Sciatic nerve (tissue), 2 donors: Measurements from ENCODE around the gene TLDC2. TPM values are rescaled to one million over a fixed set of nuclear protein-coding genes. Genes with fewer than 3 reads are reported as not detected.
A peak's percentile ranks its signal among the peaks of the same experiment; 100 is the strongest.
"Not testable (repeated sequence)": the region's sequence is repeated elsewhere in the genome, so short reads cannot be mapped to it uniquely, and the experiment has no call there.

Source experiments
- ATAC-seq: fragments of 200-7000 bp; cut with Tn5 transposase; one replicate; pipeline ENCODE4 v1.9.1; 2020; ENCODE audit warnings: mild to moderate bottlenecking, moderate library complexity
- DNase-seq: peaks from one replicate; pipeline ENCODE4 v3.0.0-alpha.2; 2020; ENCODE audit warnings: low spot score
- intact Hi-C: fragments of 100-400 bp; cut with DNase I; formaldehyde crosslinking; loops from one replicate; pipeline ENCODE4 v1.14.2; 2022
- total RNA-seq: library from RNA; stranded (reverse); fragmentation: NEBNext Ultra II Directional; extraction: Animal tissue kit (Norgen Biotek cat#: 25700); gene quantifications from one replicate; pipeline ENCODE4 v1.2.1, GENCODE V29; 2021
- donor health status: DM: no; HTN: no; CAD: no.
- donor health status: DM: no; HTN: no; CAD: no.

Gene TLDC2
- total RNA-seq, 1 donor from 2014 or later = 0.31 TPM

- intact Hi-C loops = no loop called here
- DNase-seq (peak; percentile 41), ATAC-seq (no peak)
Measured at GRCh38 chr20:36929691-36930090, 53.8 kb downstream of the TLDC2 start.

GRCh38 chr20:36932067-36932466 is 56.1 kb downstream of the TLDC2 start:
- ATAC-seq (peak; percentile 18), DNase-seq (peak; percentile 38)
- intact Hi-C loops = not testable (repeated sequence)

- ATAC-seq = peak; percentile 5
- peak; percentile 25 for DNase-seq
- intact Hi-C loops = no loop called here
Measured at GRCh38 chr20:36932476-36933426, 56.8 kb downstream of the TLDC2 start.

GRCh38 chr20:36933571-36933970 is 57.6 kb downstream of the TLDC2 start:
- peak; percentile 54 for DNase-seq
- ATAC-seq, intact Hi-C loops: not testable (repeated sequence)

DNA sequence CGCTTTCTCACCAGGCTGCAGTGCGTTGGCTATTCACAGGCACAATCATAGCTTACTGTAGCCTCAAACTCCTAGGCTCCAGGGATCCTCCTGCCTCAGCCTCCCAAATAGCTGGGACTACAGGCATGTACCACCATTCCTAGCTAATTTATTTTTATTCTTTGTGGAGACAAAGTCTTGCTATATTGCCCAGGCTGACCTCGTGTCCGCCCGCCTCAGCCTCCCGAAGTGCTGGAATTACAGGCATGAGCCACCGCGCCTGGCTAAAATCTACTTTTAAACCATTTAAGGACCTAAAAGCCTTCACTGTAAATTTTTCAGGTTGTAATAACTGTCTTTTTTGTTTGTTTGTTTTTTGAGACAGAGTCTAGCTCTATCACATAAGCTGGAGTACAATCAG is 60.4 kb downstream of the TLDC2 start:
- no peak for ATAC-seq

DNA sequence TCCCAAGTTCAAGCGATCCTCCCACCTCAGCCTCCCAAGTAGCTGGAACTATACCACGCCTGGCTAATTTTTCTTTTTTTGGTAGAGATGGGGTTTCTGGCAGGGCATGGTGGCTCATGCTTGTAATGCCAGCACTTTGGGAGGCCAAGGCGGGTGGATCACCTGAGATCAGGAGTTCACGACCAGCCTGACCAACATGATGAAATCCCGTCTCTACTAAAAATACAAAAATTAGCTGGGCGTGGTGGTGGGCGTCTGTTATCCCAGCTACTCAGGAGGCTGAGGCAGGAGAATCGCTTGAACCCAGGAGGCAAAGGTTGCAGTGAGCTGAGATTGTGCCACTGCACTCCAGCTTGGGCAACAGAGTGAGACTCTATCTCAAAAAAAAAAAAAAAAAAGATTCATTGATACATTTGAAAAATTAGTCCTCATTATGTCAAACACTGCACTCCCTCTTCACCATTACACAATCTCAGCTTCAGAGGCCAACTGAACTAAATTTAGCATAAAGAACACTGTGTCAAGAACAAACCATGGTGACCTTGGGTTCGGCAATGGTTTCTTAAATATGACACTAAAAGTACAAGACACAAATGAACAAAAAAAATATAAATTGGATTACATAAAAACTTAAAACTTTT is 60.9 kb downstream of the TLDC2 start:
- DNase-seq (peak; percentile 38), ATAC-seq (peak; percentile 75)
- intact Hi-C loops = not testable (repeated sequence)

More for the DNA sequence above, 60.4 kb downstream of the TLDC2 start:
- intact Hi-C loops = no loop called here
- DNase-seq = peak; percentile 30

- no peak for DNase-seq
- ATAC-seq = no peak
- intact Hi-C loops = no loop called here
Measured at GRCh38 chr20:36937402-36937770, 61.4 kb downstream of the TLDC2 start.

- DNase-seq (peak; percentile 51), ATAC-seq (no peak)
- intact Hi-C loops = no loop called here
Measured at GRCh38 chr20:36941401-36941835, 65.5 kb downstream of the TLDC2 start.

Other genes with a start within 250 kb of the TLDC2 start
- 0.49 TPM for gene SLA2, start 229.9 kb upstream of the TLDC2 start, total RNA-seq
- gene NDRG3, start 130.0 kb upstream of the TLDC2 start, total RNA-seq = 30.7 TPM
- 7.2 TPM for gene DSN1, start 102.4 kb upstream of the TLDC2 start, total RNA-seq
- 349 TPM for gene SAMHD1, start 75.6 kb downstream of the TLDC2 start, total RNA-seq
- gene RBL1, start 219.9 kb downstream of the TLDC2 start, total RNA-seq = 13.1 TPM